SJCRH30 (cell line): Measurements from ENCODE around the gene PAK1IP1. TPM values are rescaled to one million over a fixed set of nuclear protein-coding genes. Genes with fewer than 3 reads are reported as not detected.
A peak's percentile ranks its signal among the peaks of the same experiment; 100 is the strongest.

ENCODE experiments used
- DNase-seq, 2 experiments: peaks; one replicate each; pipeline ENCODE4 v3.0.0-alpha.2; 2015 to 2020
- H3K27ac ChIP-seq: fragments of 250-450 bp; sonication (Bioruptor Pico); 2 replicates; pipeline ENCODE4 v1.5.1; 2020; ENCODE audit warnings: mild to moderate bottlenecking, moderate library complexity
- H3K27me3 ChIP-seq: fragments of 250-450 bp; sonication (Bioruptor Pico); 2 replicates; pipeline ENCODE4 v1.5.1; 2020; ENCODE audit warnings: mild to moderate bottlenecking, moderate library complexity
- H3K36me3 ChIP-seq: fragments of 250-450 bp; sonication (Bioruptor Pico); 2 replicates; pipeline ENCODE4 v1.5.1; 2020; ENCODE audit warnings: mild to moderate bottlenecking, moderate library complexity
- H3K4me1 ChIP-seq: fragments of 250-450 bp; sonication (Bioruptor Pico); 2 replicates; pipeline ENCODE4 v1.5.1; 2020; ENCODE audit warnings: mild to moderate bottlenecking, moderate library complexity
- H3K4me3 ChIP-seq: fragments of 250-450 bp; sonication (Bioruptor Pico); 2 replicates; pipeline ENCODE4 v1.5.1; 2020; ENCODE audit warnings: mild to moderate bottlenecking, moderate library complexity
- H3K9me3 ChIP-seq: fragments of 250-450 bp; sonication (Bioruptor Pico); replicated peaks from 2 replicates; pipeline ENCODE4 v1.5.1; 2020; ENCODE audit warnings: mild to moderate bottlenecking, moderate library complexity
- total RNA-seq: library from RNA; depleted of rRNA; stranded (reverse); fragments of >200 nt; shearing (Covaris generic); gene quantifications from 2 replicates; pipeline ENCODE4 v1.2.3, GENCODE V29; 2014

The PAK1IP1 gene
- total RNA-seq, 1 experiment from 2014 or later = 23.3 TPM

DNA sequence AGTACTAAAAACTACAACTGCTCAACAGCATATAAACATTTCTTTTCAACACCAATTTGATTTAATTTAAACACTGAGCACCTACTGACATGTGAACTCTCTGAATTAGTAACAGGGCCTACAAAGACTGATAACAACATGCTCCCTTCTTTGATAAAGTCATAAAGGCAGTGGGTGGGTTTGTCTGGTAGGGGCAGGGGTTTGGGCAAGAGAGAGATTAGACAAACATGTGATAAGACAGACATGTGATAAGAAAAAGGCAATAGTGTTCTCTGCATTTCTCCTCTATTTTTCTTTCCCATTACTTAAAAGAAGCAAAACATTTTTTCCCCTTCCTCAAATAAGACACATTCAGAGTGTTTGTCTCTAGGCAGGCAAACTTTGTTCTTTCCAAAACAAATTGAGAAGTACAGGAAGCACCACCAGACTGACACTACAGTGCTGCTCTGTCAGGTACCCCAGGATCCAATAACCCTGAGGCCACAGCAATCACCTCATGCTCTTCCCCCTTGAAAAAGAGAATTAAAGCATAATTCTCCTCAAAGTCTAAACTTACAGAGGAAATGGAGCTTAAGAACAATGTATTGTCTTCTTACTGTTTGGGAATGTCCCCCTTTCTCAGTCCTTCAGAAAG, 12.3 kb upstream of the PAK1IP1 start:
- no peaks in the 10 kb centered on the region for H3K27me3 ChIP-seq
- no peaks in the 10 kb centered on the region for H3K36me3 ChIP-seq
- no peak for DNase-seq
- no peaks in the 10 kb centered on the region for H3K4me1 ChIP-seq
- H3K9me3 ChIP-seq = no peaks in the 10 kb centered on the region
- no peak overlapping the region for H3K27ac ChIP-seq
- H3K4me3 ChIP-seq = no peak overlapping the region

DNA sequence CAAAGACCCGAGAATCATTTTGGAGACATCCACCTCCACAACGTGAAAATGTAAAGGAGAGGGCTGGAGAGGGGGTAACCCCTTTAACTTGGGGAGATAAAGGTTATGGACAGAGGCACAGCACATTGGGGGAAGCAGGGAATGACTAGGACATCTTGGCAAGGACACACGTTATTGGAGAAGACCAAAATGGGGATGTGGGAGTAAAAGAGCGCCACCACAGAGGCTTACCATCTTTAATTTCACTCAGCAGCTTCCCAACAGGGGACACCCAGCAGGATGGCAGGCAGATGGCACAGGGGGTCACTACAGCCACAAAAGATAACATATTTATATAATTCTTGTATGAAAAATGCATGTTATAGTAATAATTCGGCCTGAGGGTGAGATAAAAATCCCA, 10.2 kb upstream of the PAK1IP1 start:
- Histone ChIP-seq H3K4me1 (no peaks in the 10 kb centered on the region), H3K9me3 (no peaks in the 10 kb centered on the region), H3K36me3 (no peaks in the 10 kb centered on the region), H3K27ac (no peak overlapping the region), H3K4me3 (no peak overlapping the region), H3K27me3 (no peaks in the 10 kb centered on the region)
- no peak for DNase-seq

DNA sequence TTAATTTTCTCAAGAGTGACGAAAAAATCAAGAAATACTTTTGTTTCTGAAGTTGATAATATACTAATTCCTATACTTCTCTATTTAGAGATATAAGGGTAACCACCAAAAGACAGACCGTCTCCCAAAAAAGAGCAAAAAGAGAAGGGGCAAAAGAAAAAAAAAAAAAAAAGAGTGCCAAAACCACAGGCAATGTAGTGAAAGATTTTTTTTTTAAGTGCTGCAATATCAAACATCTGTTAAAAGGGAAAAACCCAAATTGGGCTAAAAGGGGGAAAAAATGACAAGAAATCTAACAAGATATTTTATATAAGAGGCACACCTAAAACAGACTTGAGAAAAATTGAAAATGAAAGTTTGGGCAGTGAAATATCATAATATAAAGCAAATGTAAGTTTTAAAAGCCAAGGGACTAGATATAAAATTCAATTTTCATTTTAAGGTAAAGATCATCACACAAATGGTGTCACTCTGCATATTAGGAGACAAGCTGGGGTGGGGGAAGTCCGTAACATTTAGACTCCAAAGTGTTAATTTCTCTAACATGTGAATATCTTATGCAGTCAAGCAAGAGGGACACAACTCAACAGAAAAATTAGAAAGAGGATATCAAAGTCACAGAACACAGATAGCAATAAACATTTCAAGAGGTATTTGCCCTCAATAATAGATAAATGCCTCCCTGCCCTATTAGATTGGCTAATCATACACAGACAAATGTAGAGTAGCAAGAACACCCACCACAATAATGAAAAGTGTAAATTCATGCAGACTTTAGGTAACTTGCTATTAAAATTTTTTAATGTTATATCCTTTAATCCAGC, 9.5 kb upstream of the PAK1IP1 start:
- no peaks in the 10 kb centered on the region for H3K9me3 ChIP-seq
- H3K27me3 ChIP-seq = no peaks in the 10 kb centered on the region
- H3K27ac ChIP-seq = no peak overlapping the region
- no peak for DNase-seq
- H3K4me3 ChIP-seq = no peak overlapping the region
- no peaks in the 10 kb centered on the region for H3K4me1 ChIP-seq
- H3K36me3 ChIP-seq = no peaks in the 10 kb centered on the region

DNA sequence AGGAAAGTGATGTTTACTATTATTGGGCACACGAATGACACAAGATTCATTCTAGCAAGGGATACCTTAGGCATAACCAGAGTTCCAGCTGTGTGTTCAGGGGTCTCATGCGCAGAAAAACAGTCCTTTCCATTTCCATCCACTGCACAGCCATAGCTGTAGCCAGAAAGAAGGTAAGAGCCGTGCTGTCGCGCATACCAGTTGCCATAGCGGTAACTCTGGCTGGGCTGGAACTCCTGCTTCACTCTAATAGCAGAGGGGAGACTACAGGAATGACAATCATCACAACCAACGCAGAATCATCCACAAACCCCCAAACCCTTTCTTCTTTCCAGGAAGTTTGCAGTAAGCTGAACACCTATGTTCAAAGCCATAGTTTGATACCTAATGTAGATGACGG, 7.9 kb upstream of the PAK1IP1 start:
- Histone ChIP-seq H3K27ac (no peak overlapping the region), H3K36me3 (no peaks in the 10 kb centered on the region), H3K27me3 (no peaks in the 10 kb centered on the region), H3K9me3 (no peaks in the 10 kb centered on the region), H3K4me3 (no peak overlapping the region), H3K4me1 (no peaks in the 10 kb centered on the region)
- DNase-seq = no peak

DNA sequence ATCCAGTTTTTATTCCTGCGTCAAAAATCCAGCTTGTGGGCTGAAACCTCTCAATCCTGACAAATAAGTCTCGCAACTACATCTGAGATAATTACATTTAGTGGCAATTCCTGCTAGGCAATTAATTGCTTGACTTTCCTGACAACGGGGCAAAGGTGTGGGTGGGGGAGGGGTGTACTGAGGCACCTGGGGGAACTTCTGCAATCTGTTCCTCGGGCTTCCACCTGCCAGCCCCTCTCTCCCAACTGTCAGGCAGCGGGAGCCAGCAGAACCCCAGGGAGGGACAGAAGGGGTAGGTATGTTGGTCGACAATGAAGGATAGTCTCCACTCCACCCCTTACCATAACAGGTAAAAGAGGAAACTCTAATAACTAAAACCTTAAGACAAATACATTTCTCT, 7.2 kb upstream of the PAK1IP1 start:
- H3K4me3 ChIP-seq = no peak overlapping the region
- no peaks in the 10 kb centered on the region for H3K4me1 ChIP-seq
- no peak for DNase-seq
- no peaks in the 10 kb centered on the region for H3K36me3 ChIP-seq
- no peak overlapping the region for H3K27ac ChIP-seq
- H3K9me3 ChIP-seq = no peaks in the 10 kb centered on the region
- no peaks in the 10 kb centered on the region for H3K27me3 ChIP-seq

DNA sequence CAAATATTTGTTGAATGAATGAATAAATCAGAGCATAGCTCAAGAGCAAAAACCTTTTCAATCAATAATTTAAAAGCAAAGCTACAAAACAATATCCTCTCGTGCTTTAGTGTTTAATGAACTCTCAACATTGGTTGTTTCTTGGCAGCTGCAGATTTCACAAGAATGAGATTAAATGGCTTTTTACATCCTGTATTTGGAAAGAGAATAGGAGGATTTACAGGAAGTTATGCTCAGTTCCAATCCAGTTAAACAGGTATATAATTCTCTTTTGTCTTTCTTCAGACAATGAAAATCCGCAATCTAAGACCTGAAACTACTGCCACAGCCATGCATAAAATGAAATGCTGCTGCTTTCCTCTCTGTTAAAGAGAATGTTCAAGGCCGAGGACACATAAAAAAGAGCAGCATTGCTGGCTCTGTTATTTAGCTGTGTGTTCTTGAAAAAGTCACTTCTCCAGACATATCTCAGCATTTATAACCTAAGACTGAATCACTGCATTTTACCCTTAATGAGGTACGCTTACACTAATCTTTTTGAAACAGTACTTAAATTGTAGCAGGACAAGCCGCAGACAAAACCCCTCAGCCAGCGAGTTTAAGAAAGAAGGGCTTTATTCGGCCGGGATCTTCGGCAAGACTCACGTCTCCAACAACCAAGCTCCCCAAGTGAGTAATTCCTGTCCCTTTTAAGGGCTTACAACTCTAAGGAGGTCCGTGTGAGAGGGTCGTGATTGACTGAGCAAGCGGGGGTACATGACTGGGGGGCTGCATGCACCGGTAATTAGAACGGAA, 3.9 kb upstream of the PAK1IP1 start:
- no peak for DNase-seq
- Histone ChIP-seq H3K4me1 (no peaks in the 10 kb centered on the region), H3K27ac (no peak overlapping the region), H3K27me3 (no peaks in the 10 kb centered on the region), H3K9me3 (no peaks in the 10 kb centered on the region), H3K36me3 (no peaks in the 10 kb centered on the region), H3K4me3 (no peak overlapping the region)

DNA sequence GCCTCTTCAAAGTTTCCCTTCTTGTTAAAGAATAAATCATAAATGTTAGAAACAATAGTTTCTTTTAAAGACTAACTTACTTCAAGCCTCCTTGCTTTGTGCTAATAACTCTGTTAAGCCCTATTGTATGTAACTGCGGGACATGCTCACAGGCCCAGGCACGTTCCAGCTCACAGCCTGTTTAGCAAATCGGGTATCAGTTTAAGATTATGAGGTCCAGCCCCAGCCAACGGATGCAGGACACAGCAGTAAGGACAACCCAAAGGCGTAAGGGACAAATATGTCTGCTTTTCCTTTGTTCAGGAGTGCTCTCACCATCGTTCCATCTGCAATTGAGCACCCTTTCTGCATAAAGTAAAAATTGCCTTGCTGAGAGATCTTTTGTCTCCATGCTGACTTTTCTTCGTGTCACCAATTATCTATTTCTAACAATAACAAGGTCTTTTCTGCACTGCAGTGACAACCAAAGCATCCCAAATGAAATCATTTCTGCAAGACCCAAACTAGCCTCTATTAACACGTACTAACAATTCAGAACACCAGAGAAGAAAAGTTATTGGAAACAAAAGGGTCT, 1.7 kb upstream of the PAK1IP1 start:
- Histone ChIP-seq H3K27ac (no peak overlapping the region), H3K4me1 (no peaks in the 10 kb centered on the region), H3K9me3 (no peaks in the 10 kb centered on the region), H3K4me3 (peak overlapping the region; percentile 94; the same call in 1 of the 2 replicates), H3K27me3 (no peaks in the 10 kb centered on the region), H3K36me3 (no peaks in the 10 kb centered on the region)
- DNase-seq = no peak

DNA sequence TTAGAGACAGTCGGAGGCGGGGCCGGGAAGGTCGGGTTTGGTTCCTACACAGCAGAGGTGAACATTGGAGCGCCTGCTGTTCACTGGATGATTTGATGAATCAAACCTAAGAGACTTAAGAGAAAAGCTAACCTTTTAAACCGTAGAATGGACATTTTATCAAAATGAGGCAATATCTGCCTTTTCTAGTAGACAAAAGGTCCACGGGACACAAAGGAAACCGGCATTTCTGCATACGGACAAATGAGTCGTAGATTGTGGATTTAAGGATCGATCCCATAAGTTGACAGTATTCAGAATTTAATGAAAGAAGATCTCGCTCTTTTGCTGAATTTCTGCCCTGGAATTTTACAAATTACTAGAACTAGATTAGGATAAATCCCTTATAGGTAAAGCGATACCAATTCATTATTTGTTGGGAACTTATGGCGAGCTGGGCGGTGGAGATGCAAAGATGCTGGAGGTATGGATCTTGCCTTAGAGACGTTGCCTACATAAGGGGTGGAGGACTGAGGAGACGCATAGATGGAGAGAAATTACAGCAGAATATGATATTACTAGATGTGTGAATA, 400 bp downstream of the PAK1IP1 start:
- H3K9me3 ChIP-seq = no peaks in the 10 kb centered on the region
- H3K4me1 ChIP-seq = no peaks in the 10 kb centered on the region
- peak overlapping the region; percentile 96 for H3K27ac ChIP-seq
- no peaks in the 10 kb centered on the region for H3K36me3 ChIP-seq
- DNase-seq = peak in 1 of 2 experiments; percentile 6
- no peaks in the 10 kb centered on the region for H3K27me3 ChIP-seq
- peak overlapping the region; percentile 94 for H3K4me3 ChIP-seq

DNA sequence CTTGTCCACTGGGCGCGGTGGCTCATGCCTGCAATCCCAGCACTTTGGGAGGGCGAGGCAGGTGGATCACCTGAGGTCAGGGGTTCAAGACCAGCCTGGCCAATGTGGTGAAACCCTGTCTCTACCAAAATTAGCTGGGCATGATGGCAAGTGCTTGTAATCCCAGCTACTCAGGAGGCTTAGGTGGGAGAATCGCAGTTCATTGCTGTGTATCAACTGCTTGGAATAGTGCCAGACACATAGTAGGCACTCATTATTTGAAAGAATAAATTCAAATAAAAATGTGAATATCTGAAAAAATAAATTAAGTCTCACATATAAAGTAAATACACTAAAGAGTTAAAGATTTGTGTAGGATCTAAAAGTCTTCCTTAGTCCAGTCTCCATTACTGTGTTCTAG, 1.9 kb downstream of the PAK1IP1 start:
- DNase-seq = no peak
- Histone ChIP-seq H3K27ac (no peak overlapping the region), H3K36me3 (no peaks in the 10 kb centered on the region), H3K4me1 (no peaks in the 10 kb centered on the region), H3K9me3 (no peaks in the 10 kb centered on the region), H3K4me3 (no peak overlapping the region), H3K27me3 (no peaks in the 10 kb centered on the region)

DNA sequence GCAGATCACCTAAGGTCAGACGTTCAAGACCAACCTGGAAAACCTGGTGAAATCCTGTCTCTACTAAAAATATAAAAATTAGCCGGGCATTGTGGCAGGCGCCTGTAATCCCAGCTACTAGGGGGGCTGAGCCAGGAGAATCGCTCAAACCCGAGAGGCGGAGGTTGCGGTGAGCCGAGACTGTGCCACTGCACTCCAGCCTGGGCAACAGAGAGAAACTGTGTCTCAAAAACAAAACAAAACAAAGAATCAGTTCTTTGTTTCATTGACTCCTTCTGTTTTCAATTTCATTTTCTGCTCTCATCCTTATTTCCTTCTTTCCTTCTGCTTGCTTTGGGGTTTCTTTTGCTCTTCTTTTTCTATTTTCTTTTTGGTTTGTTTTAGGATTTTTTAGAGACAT, 19.2 kb downstream of the PAK1IP1 start:
- Histone ChIP-seq H3K36me3 (no peaks in the 10 kb centered on the region), H3K27ac (no peak overlapping the region), H3K4me3 (no peak overlapping the region), H3K9me3 (no peaks in the 10 kb centered on the region), H3K4me1 (no peaks in the 10 kb centered on the region), H3K27me3 (no peaks in the 10 kb centered on the region)
- DNase-seq = no peak

DNA sequence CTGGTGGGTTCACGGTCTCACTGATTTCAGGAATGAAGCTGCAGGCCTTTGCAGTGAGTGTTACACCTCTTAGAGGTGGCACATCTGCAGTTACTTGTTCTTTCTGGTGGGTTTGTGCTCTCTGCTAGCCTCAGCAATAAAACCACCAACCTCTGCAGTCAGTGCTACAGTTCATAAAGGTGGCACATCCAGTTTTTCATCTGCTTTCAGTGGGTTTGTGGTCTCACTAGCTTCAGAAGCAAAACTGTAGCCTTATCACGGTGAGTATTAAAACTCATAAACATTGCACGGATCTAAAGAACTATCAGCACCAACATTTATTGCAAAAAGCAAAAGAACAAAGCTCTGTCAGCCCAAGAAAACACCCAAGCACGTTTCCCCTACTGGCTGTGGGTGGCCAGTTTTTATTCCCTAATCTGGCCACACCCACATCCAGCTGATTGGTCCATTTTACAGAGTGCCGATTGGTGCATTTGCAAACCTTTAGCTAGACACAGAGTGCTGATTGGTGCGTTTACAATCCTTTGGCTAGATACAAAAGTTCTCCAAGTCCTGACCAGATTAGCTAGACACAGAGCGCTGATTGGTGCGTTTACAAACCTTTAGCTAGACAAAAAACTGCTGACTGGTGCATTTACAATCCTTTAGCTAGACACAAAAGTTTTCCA, 24.7 kb downstream of the PAK1IP1 start:
- 0 out of 2 replicates have a peak, but pooled peaks cover 2% of the 10 kb centered on the region for H3K4me1 ChIP-seq
- no peaks in the 10 kb centered on the region for H3K27me3 ChIP-seq
- H3K36me3 ChIP-seq = no peaks in the 10 kb centered on the region
- no peaks in the 10 kb centered on the region for H3K9me3 ChIP-seq
- no peak for DNase-seq
- no peak overlapping the region for H3K4me3 ChIP-seq
- H3K27ac ChIP-seq = no peak overlapping the region

DNA sequence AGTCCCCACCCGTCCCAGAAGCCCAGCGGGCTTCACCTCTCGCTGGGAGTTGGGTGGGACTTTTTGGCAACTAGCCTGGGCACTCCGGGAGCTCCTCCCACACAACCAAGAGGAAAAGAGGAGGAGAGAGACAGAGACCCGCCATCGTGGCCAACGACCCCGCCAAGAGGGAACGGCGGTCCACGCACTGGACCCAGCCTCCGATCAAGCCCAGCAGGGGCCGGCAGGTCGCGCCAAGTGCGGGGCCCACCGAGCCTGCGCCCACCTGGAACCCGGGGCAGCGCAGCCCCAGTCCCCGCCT, 25.1 kb downstream of the PAK1IP1 start:
- DNase-seq = no peak
- Histone ChIP-seq H3K36me3 (no peaks in the 10 kb centered on the region), H3K4me3 (no peak overlapping the region), H3K27ac (no peak overlapping the region), H3K9me3 (no peaks in the 10 kb centered on the region), H3K4me1 (0 out of 2 replicates have a peak, but pooled peaks cover 2% of the 10 kb centered on the region), H3K27me3 (no peaks in the 10 kb centered on the region)

DNA sequence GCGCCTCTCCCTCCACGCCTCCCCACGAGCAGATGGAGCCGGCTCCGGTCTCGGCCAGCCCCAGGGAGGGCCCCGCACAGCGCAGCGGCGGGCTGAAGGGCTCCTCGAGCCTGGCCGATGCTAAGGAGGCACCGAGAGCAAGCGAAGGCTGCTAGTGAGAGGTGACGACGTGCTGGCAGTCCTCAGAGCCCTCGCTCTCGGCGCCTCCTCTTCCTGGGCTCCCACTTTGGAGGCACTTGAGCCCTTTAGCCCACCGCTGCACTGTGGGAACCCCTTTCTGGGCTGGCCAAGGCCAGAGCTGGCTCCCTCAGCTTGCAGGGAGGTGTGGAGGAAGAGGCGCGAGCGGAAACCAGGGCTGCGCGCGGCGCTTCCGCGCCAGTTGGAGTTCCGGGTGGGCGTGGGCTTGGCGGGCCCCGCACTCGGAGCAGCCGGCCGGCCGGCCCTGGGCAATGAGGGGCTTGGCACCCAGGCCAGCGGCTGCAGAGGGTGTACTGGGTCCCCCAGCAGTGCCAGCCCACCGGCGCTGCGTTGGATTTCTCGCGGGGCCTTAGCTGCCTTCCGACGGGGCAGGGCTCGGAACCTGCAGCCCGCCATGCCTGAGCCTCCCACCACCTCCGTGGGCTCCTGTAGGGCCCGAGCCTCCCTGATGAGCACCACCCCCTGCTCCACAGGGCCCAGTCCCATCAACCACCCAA, 25.6 kb downstream of the PAK1IP1 start:
- H3K4me1 ChIP-seq = 0 out of 2 replicates have a peak, but pooled peaks cover 2% of the 10 kb centered on the region
- no peaks in the 10 kb centered on the region for H3K27me3 ChIP-seq
- H3K9me3 ChIP-seq = no peaks in the 10 kb centered on the region
- H3K27ac ChIP-seq = no peak overlapping the region
- H3K36me3 ChIP-seq = no peaks in the 10 kb centered on the region
- no peak overlapping the region for H3K4me3 ChIP-seq
- no peak for DNase-seq
